GM12872 (cell line): ENCODE results near the gene BPIFB2.

Experiments
- TF ChIP-seq, protein P1 (sequence below): IDR thresholded peaks from 3 replicates; pipeline ENCODE4 v1.5.1; 2011; ENCODE audit warnings: low read depth, mild to moderate bottlenecking, low read length, moderate library complexity; ENCODE audit not compliant: insufficient read depth

The BPIFB2 gene, protein sequence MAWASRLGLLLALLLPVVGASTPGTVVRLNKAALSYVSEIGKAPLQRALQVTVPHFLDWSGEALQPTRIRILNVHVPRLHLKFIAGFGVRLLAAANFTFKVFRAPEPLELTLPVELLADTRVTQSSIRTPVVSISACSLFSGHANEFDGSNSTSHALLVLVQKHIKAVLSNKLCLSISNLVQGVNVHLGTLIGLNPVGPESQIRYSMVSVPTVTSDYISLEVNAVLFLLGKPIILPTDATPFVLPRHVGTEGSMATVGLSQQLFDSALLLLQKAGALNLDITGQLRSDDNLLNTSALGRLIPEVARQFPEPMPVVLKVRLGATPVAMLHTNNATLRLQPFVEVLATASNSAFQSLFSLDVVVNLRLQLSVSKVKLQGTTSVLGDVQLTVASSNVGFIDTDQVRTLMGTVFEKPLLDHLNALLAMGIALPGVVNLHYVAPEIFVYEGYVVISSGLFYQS

DNA sequence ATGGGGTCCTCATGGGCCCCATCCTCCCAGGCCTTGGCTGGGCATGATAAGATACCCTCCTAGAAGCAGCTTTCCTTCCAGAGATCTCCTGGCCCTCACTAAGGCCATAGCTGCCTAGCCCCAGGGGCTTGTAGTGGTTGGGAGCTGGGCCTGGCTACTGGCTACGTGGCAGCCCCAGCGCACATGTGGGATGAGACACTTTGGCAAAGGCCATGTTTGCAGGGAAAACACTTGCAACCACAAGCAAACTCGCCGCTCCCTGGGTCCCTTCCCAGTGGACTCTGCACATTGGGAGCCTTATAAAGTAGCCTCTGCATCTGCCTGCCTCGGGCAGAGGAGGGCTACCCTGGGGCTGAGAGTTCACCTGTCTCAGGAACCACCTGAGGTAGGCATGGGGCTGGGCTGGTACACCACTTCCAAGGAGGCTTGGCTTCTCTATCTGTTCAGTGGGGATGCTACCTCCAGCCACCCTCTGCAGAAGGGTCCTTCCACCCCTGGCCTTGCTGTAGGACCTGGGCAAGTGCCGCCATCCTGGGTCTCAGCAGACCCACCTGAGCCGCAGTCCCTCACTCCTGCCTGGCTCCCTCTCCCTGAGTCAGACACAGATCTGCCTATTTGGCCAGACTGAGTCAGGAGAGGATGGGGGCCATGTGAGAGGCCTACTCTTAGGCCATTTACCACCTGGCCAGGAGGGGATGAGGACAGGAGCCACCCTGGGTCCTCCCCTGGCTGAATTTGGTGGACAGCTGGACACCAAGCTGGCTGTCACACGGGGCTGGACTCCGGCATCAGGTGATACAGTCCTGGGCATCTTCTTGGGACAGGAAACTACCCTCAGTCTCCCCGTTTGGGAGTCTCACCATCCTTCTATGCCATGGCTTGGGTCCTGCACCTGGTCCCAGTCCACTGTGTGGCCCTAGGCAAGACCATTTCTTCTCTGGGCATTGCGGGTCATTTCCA lies at the start of gene BPIFB2:
BPIFB2 (plus strand) TSS at position 329 of the 960 bp plus-strand sequence. CDS start 871 bp downstream, outside the sequence.
- TF ChIP-seq, protein P1, sequence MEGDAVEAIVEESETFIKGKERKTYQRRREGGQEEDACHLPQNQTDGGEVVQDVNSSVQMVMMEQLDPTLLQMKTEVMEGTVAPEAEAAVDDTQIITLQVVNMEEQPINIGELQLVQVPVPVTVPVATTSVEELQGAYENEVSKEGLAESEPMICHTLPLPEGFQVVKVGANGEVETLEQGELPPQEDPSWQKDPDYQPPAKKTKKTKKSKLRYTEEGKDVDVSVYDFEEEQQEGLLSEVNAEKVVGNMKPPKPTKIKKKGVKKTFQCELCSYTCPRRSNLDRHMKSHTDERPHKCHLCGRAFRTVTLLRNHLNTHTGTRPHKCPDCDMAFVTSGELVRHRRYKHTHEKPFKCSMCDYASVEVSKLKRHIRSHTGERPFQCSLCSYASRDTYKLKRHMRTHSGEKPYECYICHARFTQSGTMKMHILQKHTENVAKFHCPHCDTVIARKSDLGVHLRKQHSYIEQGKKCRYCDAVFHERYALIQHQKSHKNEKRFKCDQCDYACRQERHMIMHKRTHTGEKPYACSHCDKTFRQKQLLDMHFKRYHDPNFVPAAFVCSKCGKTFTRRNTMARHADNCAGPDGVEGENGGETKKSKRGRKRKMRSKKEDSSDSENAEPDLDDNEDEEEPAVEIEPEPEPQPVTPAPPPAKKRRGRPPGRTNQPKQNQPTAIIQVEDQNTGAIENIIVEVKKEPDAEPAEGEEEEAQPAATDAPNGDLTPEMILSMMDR: no peak

- TF ChIP-seq, protein P1: no peak
Measured at GRCh38 chr20:32958574-32958973, 48.9 kb upstream of the BPIFB2 start.

- TF ChIP-seq, protein P1: no peak
Measured at GRCh38 chr20:32959351-32960221, 47.9 kb upstream of the BPIFB2 start.

DNA sequence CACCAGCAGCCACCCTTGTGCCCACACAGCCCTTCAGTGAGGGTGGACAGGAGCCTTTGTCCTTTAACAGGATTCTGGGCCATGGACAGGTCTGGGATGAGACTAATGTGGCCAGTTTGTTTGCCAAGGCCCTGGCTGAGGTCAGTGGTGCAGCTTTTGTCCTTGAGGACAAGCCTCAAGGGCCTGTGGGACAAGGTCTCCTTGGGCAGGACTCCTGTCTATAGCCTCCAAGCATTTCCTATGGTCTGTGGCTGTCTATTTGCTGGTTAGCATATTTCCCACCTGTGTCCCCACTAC lies 47.3 kb upstream of the BPIFB2 start:
- TF ChIP-seq, protein P1: no peak

DNA sequence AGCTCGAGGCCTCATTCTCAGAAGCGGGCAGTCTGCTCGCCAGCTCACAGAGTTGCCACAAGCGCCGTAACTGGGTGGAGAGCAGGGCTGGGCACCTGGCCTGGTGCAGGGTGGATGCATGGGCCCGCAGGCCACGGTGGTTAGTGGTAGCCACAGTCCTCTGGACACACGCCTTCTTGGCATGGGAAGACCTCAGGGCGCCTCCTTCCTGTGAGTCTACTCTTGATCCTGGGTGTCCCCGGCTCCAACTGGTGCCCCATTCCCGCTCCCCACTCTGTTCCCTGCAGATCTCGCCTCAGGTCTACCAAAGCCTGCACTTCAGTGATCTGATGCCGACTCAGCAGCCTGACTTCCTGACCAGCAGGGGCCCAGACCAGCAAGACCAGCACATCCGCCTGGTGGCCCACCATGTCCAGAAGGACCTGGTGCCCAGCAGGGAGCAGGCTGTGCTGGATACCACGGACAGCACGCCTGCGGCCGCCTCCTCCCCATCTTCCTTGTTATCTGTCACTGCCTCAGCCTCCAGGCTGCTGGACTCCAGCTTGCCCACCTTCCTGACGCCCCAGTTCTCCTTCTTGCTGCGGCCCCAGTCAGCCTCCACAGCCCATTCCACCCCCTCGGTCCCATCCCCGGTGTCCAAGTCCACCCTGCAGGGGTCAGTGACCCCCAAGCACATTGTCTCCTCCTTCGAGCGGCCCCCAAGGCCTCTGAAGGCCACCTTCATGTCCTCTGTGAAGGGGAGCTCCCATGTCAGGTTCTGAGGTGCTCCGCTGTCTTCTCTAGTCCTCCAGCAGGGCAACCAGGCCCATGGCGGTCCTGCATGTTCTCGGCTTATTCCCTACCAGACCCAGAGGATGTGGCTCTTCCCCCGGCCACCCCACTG lies 46.4 kb upstream of the BPIFB2 start:
- TF ChIP-seq, protein P1: no peak

- TF ChIP-seq, protein P1: no peak
Measured at GRCh38 chr20:32962053-32962452, 45.5 kb upstream of the BPIFB2 start.
